OCI-LY7 (cell line): Measurements from ENCODE around the gene PLK4.

Experiments
- EZH2phosphoT487 ChIP-seq: fragments of 200-600 bp; sonication (generic); IDR thresholded peaks from 2 replicates; pipeline ENCODE4 v1.6.1; 2018; ENCODE audit warnings: low read depth, borderline replicate concordance, mild to moderate bottlenecking, mixed run types, antibody characterized with exemption, low read length, moderate library complexity, mixed read lengths
- TF ChIP-seq, protein P1 (sequence below): fragments of 200-600 bp; sonication (generic); conservative IDR thresholded peaks from 2 replicates; pipeline ENCODE4 v1.5.1; 2014; ENCODE audit warnings: mild to moderate bottlenecking, antibody characterized with exemption, low read length, moderate library complexity, mixed read lengths

DNA sequence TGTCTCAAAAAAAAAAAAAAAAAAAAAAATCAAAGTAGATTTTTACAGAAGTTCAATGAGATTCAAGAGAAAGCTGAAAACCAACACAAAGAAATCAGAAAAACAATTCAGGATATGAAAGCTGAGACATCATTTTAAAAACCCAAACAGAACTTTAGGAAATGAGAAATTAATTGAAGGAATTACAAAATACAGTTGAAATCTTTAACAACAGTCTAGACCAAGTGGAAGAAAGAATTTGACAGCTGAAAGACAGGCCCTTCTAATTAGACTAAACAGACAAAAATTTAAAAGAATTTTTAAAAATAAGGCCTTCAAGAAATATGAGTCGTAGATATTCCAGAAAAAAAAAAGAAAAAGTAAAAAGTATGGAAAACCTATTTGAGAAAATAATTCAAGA, 33.9 kb upstream of the PLK4 start:
- TF ChIP-seq, protein P1, sequence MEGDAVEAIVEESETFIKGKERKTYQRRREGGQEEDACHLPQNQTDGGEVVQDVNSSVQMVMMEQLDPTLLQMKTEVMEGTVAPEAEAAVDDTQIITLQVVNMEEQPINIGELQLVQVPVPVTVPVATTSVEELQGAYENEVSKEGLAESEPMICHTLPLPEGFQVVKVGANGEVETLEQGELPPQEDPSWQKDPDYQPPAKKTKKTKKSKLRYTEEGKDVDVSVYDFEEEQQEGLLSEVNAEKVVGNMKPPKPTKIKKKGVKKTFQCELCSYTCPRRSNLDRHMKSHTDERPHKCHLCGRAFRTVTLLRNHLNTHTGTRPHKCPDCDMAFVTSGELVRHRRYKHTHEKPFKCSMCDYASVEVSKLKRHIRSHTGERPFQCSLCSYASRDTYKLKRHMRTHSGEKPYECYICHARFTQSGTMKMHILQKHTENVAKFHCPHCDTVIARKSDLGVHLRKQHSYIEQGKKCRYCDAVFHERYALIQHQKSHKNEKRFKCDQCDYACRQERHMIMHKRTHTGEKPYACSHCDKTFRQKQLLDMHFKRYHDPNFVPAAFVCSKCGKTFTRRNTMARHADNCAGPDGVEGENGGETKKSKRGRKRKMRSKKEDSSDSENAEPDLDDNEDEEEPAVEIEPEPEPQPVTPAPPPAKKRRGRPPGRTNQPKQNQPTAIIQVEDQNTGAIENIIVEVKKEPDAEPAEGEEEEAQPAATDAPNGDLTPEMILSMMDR: no peak
- TF ChIP-seq EZH2phosphoT487: no peak
